Peyer's patch (tissue), 4 donors: ENCODE measurements around the gene HIBCH.

ENCODE experiments used
- POLR2A ChIP-seq, 2 donors: fragments of 450-650 bp; IDR thresholded peaks; one replicate each; pipeline ENCODE4 v1.5.1; 2017; ENCODE audit warnings: antibody characterized with exemption in 2 of 2, mild to moderate bottlenecking in 2 of 2, moderate library complexity in 2 of 2
- TF ChIP-seq, protein P1 (sequence below), 6 experiments: fragments of 450-650 bp in 4 of 6; fragments of 200-600 bp in 2 of 6; sonication (generic) in 1 of 6; IDR thresholded peaks; one replicate each; pipeline ENCODE4 v1.5.1; 2017 to 2019; ENCODE audit warnings: antibody characterized with exemption in 6 of 6, mild to moderate bottlenecking in 3 of 6, moderate library complexity in 1 of 6

DNA sequence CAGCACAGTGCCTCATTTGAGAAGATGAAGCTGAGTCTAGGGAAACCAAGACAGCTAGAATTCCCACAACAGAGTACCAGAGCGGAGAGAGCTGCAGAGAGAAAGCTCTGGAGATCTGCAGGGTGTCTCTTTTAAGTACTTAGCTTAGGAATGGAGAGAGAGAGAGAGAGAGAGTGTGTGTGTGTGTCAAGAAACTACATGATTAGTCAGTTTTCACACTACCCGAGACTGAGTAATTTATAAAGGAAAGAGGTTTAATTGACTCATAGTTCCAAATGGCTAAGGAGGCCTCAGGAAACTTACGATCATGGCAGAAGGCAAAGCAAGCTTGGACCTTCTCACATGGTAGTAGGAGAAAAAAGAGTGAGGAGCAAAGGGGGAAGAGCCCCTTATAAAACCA is 64.0 kb downstream of the HIBCH start:
- TF ChIP-seq, protein P1, sequence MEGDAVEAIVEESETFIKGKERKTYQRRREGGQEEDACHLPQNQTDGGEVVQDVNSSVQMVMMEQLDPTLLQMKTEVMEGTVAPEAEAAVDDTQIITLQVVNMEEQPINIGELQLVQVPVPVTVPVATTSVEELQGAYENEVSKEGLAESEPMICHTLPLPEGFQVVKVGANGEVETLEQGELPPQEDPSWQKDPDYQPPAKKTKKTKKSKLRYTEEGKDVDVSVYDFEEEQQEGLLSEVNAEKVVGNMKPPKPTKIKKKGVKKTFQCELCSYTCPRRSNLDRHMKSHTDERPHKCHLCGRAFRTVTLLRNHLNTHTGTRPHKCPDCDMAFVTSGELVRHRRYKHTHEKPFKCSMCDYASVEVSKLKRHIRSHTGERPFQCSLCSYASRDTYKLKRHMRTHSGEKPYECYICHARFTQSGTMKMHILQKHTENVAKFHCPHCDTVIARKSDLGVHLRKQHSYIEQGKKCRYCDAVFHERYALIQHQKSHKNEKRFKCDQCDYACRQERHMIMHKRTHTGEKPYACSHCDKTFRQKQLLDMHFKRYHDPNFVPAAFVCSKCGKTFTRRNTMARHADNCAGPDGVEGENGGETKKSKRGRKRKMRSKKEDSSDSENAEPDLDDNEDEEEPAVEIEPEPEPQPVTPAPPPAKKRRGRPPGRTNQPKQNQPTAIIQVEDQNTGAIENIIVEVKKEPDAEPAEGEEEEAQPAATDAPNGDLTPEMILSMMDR (IDR thresholded peaks at IDR 0.05), result no peak
- TF ChIP-seq POLR2A (IDR thresholded peaks at IDR 0.05), result no peak
